NB4 (cell line): ENCODE results near the gene KIAA1328.
"Not testable (repeated sequence)": the region's sequence is repeated elsewhere in the genome, so short reads cannot be mapped to it uniquely, and the experiment has no call there.

Source experiments
- DNase-seq: peaks from one replicate; pipeline ENCODE4 v3.0.0; 2010; ENCODE audit warnings: low read depth
- H3K4me3 ChIP-seq: one replicate; pipeline ENCODE4 v1.5.1; 2011; ENCODE audit warnings: mild to moderate bottlenecking, low read depth, low read length, moderate library complexity
- CTCF ChIP-seq: IDR thresholded peaks from one replicate; pipeline ENCODE4 v1.5.1; 2012; ENCODE audit warnings: low read depth, low read length
- MAX ChIP-seq: IDR thresholded peaks from 2 replicates; pipeline ENCODE4 v1.6.1; 2011; ENCODE audit warnings: low read depth, low read length
- MYC ChIP-seq: IDR thresholded peaks from 2 replicates; pipeline ENCODE4 v1.6.1; 2011; ENCODE audit warnings: low read depth, low read length
- POLR2A ChIP-seq: IDR thresholded peaks from 2 replicates; pipeline ENCODE4 v1.6.1; 2011; ENCODE audit warnings: mild to moderate bottlenecking; ENCODE audit not compliant: insufficient read length; ENCODE audit errors: extremely low read depth

Gene KIAA1328

GRCh38 chr18:36856815-36857214, 27.9 kb downstream of the KIAA1328 start:
- H3K4me3 ChIP-seq = no peak overlapping the region
- no peak for TF ChIP-seq MAX
- TF ChIP-seq MYC = no peak
- no peak for TF ChIP-seq POLR2A
- TF ChIP-seq CTCF = no peak
- no peak for DNase-seq

- H3K4me3 ChIP-seq = no peak overlapping the region
- TF ChIP-seq CTCF = no peak
- TF ChIP-seq MAX = no peak
- no peak for TF ChIP-seq POLR2A
- no peak for DNase-seq
Observed at GRCh38 chr18:36862182-36862581, 33.3 kb downstream of the KIAA1328 start.

GRCh38 chr18:36867056-36867455, 38.1 kb downstream of the KIAA1328 start:
- TF ChIP-seq MAX (no peak), CTCF (no peak), POLR2A (no peak), MYC (no peak)
- no peak overlapping the region for H3K4me3 ChIP-seq
- DNase-seq = no peak

- DNase-seq = no peak
- TF ChIP-seq MYC = no peak
- H3K4me3 ChIP-seq = no peak overlapping the region
Observed at GRCh38 chr18:36871801-36872200, 42.9 kb downstream of the KIAA1328 start.

GRCh38 chr18:36872329-36872728, 43.4 kb downstream of the KIAA1328 start:
- no peak for DNase-seq
- TF ChIP-seq MAX (no peak), CTCF (no peak), POLR2A (no peak), MYC (no peak)
- no peak overlapping the region for H3K4me3 ChIP-seq

GRCh38 chr18:36873826-36874225, 44.9 kb downstream of the KIAA1328 start:
- not testable (repeated sequence) for DNase-seq, H3K4me3 ChIP-seq

- DNase-seq, H3K4me3 ChIP-seq: not testable (repeated sequence)
Observed at GRCh38 chr18:36879796-36880195, 50.9 kb downstream of the KIAA1328 start.

GRCh38 chr18:36885981-36886380, 57.1 kb downstream of the KIAA1328 start:
- no peak for DNase-seq
- no peak for TF ChIP-seq MAX
- no peak for TF ChIP-seq CTCF
- no peak for TF ChIP-seq MYC
- no peak for TF ChIP-seq POLR2A

More at GRCh38 chr18:36885981-36886380, 57.1 kb downstream of the KIAA1328 start:
- H3K4me3 ChIP-seq = no peak overlapping the region
